ENCODE measurements around the gene MAST3.

GRCh38 chr19:18191640-18192062, 94.1 kb downstream of the MAST3 start:
- TF ChIP-seq POLR2A (IDR thresholded peaks at IDR 0.05; ENCODE audit: low read depth, low read length) (no peak), POLR2AphosphoS5 (IDR thresholded peaks at IDR 0.05; ENCODE audit: low read depth, low read length) (no peak)

Data from GM12891 (cell line).